ENCODE measurements around the gene CLEC16A. TPM values are rescaled to one million over a fixed set of nuclear protein-coding genes. Genes with fewer than 3 reads are reported as not detected.

The CLEC16A gene
- total and polyA plus RNA-seq, 4 donors, result 14.3 to 44.4 (median 26.4) TPM

GRCh38 chr16:11126399-11127054 is 182.2 kb downstream of the CLEC16A start:
- no peak overlapping the region for H3K27ac ChIP-seq (ENCODE audit: low read depth in 1 of 2, low read length in 1 of 2)
- WGBS, 2 donors, result 62 to 71% methylated on average over 12 of the region's 12 CpGs
- DNase-seq (peak in 2 of 3 donors; percentile 69 to 82), ATAC-seq (ENCODE audit: insufficient read depth, low FRiP score) (no peak)
- peaks cover 0 to 68% (median 30%) of the 10 kb centered on the region in 5 donors for H3K4me1 ChIP-seq (ENCODE audit: control insufficient read depth in 5 of 5, insufficient read depth in 5 of 5, low read length in 5 of 5)
- no peaks in the 10 kb centered on the region for H3K9me3 ChIP-seq (ENCODE audit: control insufficient read depth in 4 of 4, insufficient read depth in 3 of 4, low read length in 3 of 4)
- TF ChIP-seq CTCF (IDR thresholded peaks at IDR 0.05; ENCODE audit: control extremely low read depth, extremely low read depth), result no peak
- no peak overlapping the region for H3K9ac ChIP-seq (ENCODE audit: insufficient read depth in 1 of 2, low read length in 2 of 2)
- H3K36me3 ChIP-seq (ENCODE audit: control insufficient read depth in 4 of 4, insufficient read depth in 4 of 4, low read length in 4 of 4), result peaks cover 7 to 37% (median 9%) of the 10 kb centered on the region in 4 donors
- H3K27me3 ChIP-seq (ENCODE audit: control insufficient read depth in 3 of 3, insufficient read depth in 3 of 3, low read length in 2 of 3), result no peaks in the 10 kb centered on the region
- no peak overlapping the region for H3K4me3 ChIP-seq

- Histone ChIP-seq H3K36me3 (ENCODE audit: control insufficient read depth in 4 of 4, insufficient read depth in 4 of 4, low read length in 4 of 4) (peaks cover 5 to 35% (median 9%) of the 10 kb centered on the region in 4 donors), H3K9ac (ENCODE audit: insufficient read depth in 1 of 2, low read length in 2 of 2) (no peak overlapping the region), H3K27ac (ENCODE audit: low read depth in 1 of 2, low read length in 1 of 2) (no peak overlapping the region), H3K27me3 (ENCODE audit: control insufficient read depth in 3 of 3, insufficient read depth in 3 of 3, low read length in 2 of 3) (no peaks in the 10 kb centered on the region), H3K9me3 (ENCODE audit: control insufficient read depth in 4 of 4, insufficient read depth in 3 of 4, low read length in 3 of 4) (no peaks in the 10 kb centered on the region), H3K4me1 (ENCODE audit: control insufficient read depth in 5 of 5, insufficient read depth in 5 of 5, low read length in 5 of 5) (peaks cover 3 to 68% (median 25%) of the 10 kb centered on the region in 5 donors), H3K4me3 (no peak overlapping the region)
- WGBS, 2 donors, result 82% methylated on average over 7 of the region's 7 CpGs
- ATAC-seq (ENCODE audit: insufficient read depth, low FRiP score) (no peak), DNase-seq (no peak)
- TF ChIP-seq CTCF (IDR thresholded peaks at IDR 0.05; ENCODE audit: control extremely low read depth, extremely low read depth), result no peak
These were observed 183.3 kb downstream of the CLEC16A start for GRCh38 chr16:11127610-11128195.

- H3K9ac ChIP-seq (ENCODE audit: insufficient read depth in 1 of 2, low read length in 2 of 2), result peak overlapping the region in 1 of 2 donors; percentile 69
- H3K27me3 ChIP-seq (ENCODE audit: control insufficient read depth in 3 of 3, insufficient read depth in 3 of 3, low read length in 2 of 3), result no peaks in the 10 kb centered on the region
- peaks cover 2 to 33% (median 8%) of the 10 kb centered on the region in 4 donors for H3K36me3 ChIP-seq (ENCODE audit: control insufficient read depth in 4 of 4, insufficient read depth in 4 of 4, low read length in 4 of 4)
- DNase-seq (peak; percentile 68 to 91 (median 78)), ATAC-seq (ENCODE audit: insufficient read depth, low FRiP score) (no peak)
- peak overlapping the region in 1 of 2 donors; percentile 69 for H3K27ac ChIP-seq (ENCODE audit: low read depth in 1 of 2, low read length in 1 of 2)
- peaks cover 5 to 74% (median 31%) of the 10 kb centered on the region in 5 donors for H3K4me1 ChIP-seq (ENCODE audit: control insufficient read depth in 5 of 5, insufficient read depth in 5 of 5, low read length in 5 of 5)
- TF ChIP-seq CTCF (IDR thresholded peaks at IDR 0.05; ENCODE audit: control extremely low read depth, extremely low read depth), result no peak
- no peaks in the 10 kb centered on the region for H3K9me3 ChIP-seq (ENCODE audit: control insufficient read depth in 4 of 4, insufficient read depth in 3 of 4, low read length in 3 of 4)
- WGBS, 2 donors, result 55 to 62% methylated on average over 9 of the region's 9 CpGs
- no peak overlapping the region for H3K4me3 ChIP-seq
These were observed 184.1 kb downstream of the CLEC16A start for GRCh38 chr16:11128211-11129141.

All from lung (tissue), 12 donors.